ENCODE measurements around the gene SMAD2.

SMAD2 gene

DNA sequence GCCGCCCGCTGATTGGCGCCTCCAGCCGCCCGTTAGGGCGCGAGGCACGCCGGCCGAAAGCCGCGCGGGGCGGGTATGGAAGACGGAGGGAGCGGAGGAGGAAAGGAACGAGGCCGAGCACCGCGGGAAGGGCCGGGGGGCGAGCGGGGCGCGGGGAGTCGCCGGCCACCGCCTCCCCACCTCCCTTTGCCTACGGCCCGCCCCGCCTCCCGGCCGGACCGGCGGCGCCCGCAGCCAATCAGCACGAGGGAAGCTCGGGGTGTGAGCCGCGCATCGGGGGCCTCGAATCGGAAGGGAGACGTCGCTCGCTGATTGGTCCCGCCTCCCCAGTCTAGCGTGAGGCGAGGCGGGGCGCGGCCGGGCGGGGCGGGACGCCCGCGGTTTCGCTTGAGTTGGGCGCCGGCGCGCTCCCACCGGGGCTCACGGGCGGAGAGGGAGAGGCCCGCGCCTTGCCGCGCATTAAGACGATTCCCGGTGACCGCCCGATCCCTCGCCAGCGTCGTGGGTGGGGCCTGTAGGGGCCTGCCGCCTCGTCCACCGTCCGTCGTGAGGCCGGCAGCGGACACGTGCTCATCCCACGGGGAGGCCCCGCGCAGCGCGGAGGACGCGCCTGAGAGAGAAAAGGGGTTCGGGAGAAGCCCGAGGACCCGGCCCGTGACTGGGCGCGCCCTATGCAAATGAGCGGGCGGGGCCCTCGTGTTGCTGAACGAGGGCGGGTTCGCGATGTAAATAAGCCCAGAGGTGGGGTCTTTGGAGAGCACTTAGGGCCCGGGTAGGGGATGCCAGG, 665 bp upstream of the SMAD2 start:
- Mint-ChIP-seq H3K36me3 (ENCODE audit: low read depth) (peaks cover 5% of the 10 kb centered on the region), H3K27ac (peak overlapping the region; percentile 97), H3K9me3 (no peaks in the 10 kb centered on the region), H3K4me3 (peak overlapping the region; percentile 84), H3K27me3 (ENCODE audit: low read depth, poor library complexity) (no peaks in the 10 kb centered on the region), H3K4me1 (peaks cover 53% of the 10 kb centered on the region)
- DNase-seq: peak; percentile 93
- TF ChIP-seq, protein P1, sequence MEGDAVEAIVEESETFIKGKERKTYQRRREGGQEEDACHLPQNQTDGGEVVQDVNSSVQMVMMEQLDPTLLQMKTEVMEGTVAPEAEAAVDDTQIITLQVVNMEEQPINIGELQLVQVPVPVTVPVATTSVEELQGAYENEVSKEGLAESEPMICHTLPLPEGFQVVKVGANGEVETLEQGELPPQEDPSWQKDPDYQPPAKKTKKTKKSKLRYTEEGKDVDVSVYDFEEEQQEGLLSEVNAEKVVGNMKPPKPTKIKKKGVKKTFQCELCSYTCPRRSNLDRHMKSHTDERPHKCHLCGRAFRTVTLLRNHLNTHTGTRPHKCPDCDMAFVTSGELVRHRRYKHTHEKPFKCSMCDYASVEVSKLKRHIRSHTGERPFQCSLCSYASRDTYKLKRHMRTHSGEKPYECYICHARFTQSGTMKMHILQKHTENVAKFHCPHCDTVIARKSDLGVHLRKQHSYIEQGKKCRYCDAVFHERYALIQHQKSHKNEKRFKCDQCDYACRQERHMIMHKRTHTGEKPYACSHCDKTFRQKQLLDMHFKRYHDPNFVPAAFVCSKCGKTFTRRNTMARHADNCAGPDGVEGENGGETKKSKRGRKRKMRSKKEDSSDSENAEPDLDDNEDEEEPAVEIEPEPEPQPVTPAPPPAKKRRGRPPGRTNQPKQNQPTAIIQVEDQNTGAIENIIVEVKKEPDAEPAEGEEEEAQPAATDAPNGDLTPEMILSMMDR (IDR thresholded peaks at IDR 0.05): no peak

DNA sequence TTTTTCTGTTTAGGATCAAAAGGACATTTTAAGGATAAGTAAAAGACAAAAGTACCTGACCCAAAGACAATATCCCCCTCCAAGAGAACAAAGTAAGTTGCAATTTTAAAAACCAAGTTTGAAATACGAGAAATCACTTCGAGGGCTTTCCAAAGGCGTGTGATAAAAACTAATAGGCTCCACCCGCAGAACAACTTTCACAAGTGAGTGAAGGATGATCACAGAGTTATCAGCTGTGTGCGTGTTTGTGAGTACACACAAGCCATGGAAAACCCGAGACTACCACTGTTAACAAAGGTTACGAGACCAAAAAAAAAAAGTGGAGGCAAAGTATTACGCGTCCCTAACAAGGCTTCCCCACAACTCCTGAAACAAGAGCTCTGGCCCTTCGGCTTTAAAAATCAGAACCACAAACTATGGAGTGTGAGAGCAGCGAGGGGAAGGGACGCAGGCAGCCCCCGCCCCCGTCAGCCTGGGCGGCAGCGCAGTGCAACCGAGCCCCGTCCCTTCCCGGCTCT, 719 bp downstream of the SMAD2 start:
- H3K9me3 Mint-ChIP-seq: no peaks in the 10 kb centered on the region
- H3K36me3 Mint-ChIP-seq (ENCODE audit: low read depth): peaks cover 5% of the 10 kb centered on the region
- peak overlapping the region; percentile 96 for H3K27ac Mint-ChIP-seq
- TF ChIP-seq, protein P1 (IDR thresholded peaks at IDR 0.05): no peak
- H3K4me3 Mint-ChIP-seq: peak overlapping the region; percentile 97
- H3K27me3 Mint-ChIP-seq (ENCODE audit: low read depth, poor library complexity): no peaks in the 10 kb centered on the region
- DNase-seq: no peak
- H3K4me1 Mint-ChIP-seq: peaks cover 62% of the 10 kb centered on the region

DNA sequence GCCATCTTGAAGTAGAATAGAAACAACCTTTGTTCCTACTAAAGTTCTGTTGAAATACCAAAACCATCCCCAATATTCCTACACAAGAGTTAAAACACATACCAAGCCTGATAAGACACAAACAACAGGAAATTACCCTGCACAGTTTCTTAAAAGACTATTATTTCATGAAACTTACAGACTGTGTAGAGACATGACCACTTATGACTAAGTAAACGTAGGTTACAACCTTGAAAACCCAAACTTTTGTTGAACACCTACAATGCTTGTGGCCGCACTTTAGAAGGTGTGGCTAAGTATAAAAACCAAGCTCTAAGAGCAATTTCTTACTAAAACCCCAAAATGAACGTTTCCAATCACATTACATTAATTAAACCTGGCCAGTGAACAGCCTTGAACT, 2.0 kb downstream of the SMAD2 start:
- peaks cover 5% of the 10 kb centered on the region for H3K36me3 Mint-ChIP-seq (ENCODE audit: low read depth)
- no peaks in the 10 kb centered on the region for H3K27me3 Mint-ChIP-seq (ENCODE audit: low read depth, poor library complexity)
- H3K9me3 Mint-ChIP-seq: no peaks in the 10 kb centered on the region
- TF ChIP-seq, protein P1 (IDR thresholded peaks at IDR 0.05): no peak
- no peak for DNase-seq
- H3K4me1 Mint-ChIP-seq: peaks cover 57% of the 10 kb centered on the region
- no peak overlapping the region for H3K27ac Mint-ChIP-seq
- peak overlapping the region; percentile 97 for H3K4me3 Mint-ChIP-seq

DNA sequence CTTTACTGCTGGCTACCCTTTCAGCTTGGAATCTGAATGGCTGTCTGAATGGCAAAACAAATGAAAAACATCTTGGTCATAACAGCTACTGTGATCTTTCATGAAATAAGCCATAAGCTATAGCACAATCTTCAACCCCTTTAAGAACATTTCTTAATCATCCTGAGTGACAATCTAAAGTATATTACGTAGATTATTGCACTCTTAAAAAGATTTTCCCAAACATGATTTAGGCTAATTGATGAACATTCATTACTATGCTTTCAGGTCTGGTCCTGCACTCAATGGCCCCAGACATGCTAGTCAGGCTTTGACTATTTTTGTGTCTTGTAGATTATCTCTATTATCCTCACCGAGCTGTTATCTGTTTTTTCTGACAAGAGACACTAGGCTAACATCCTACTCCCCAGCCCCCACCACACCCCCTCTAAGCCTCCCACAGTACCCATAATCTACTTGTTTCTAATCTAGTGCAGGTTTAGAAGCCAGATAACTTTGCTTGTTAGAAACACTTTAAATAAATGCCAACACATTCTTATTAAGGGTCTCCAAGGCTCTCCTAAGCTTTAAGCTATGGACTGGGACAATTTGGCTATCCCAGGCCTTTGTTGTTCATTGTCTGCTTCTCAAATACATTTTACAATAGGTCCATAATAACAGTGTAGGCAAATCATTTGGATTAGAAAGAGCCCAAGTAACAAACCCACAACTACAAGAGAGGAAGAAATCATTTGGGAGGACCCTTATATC, 4.2 kb downstream of the SMAD2 start:
- DNase-seq: no peak
- peak overlapping the region; percentile 12 for H3K4me3 Mint-ChIP-seq
- H3K9me3 Mint-ChIP-seq: no peaks in the 10 kb centered on the region
- peaks cover 53% of the 10 kb centered on the region for H3K4me1 Mint-ChIP-seq
- H3K36me3 Mint-ChIP-seq (ENCODE audit: low read depth): peaks cover 5% of the 10 kb centered on the region
- H3K27me3 Mint-ChIP-seq (ENCODE audit: low read depth, poor library complexity): no peaks in the 10 kb centered on the region
- H3K27ac Mint-ChIP-seq: peak overlapping the region; percentile 7
- TF ChIP-seq, protein P1 (IDR thresholded peaks at IDR 0.05): no peak

DNA sequence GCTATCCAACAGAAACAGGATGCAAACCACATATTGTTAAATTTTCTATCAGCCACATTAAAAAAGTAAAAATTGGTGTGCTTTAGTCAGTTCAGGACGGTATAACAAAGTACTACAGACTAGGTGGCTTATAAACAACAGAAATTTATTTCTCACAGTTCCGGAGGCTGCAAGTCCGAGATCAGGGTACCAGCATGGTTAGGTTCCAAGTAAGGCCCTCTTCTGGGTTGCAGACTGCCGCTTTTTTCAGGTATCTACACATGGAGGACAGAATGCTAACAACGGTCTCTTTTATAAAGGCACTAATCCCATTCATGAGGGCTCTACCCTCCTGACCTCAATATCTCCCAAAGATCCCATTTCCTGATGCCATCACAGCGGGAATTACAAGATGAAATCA, 10.5 kb downstream of the SMAD2 start:
- Mint-ChIP-seq H3K4me3 (no peak overlapping the region), H3K36me3 (ENCODE audit: low read depth) (peaks cover 20% of the 10 kb centered on the region), H3K4me1 (peaks cover 73% of the 10 kb centered on the region), H3K27me3 (ENCODE audit: low read depth, poor library complexity) (peaks cover 4% of the 10 kb centered on the region), H3K27ac (no peak overlapping the region), H3K9me3 (no peaks in the 10 kb centered on the region)
- TF ChIP-seq, protein P1 (IDR thresholded peaks at IDR 0.05): no peak
- no peak for DNase-seq
